Lung (tissue), 12 donors: Measurements from ENCODE around the gene ADAT1. TPM values are rescaled to one million over a fixed set of nuclear protein-coding genes. Genes with fewer than 3 reads are reported as not detected.

Experiments used
- ATAC-seq: fragments of 200-7000 bp; cut with Tn5 transposase; one replicate; pipeline ENCODE4 v1.9.1; 2020; ENCODE audit warnings: moderate number of reproducible peaks; ENCODE audit not compliant: insufficient read depth, low FRiP score
- DNase-seq, 3 donors: peaks; one replicate each; pipeline ENCODE4 v3.0.0-alpha.2; 2013 to 2017
- H3K27ac ChIP-seq, 2 donors: one replicate each; pipeline ENCODE4 v1.5.1; 2013; ENCODE audit warnings: mild to moderate bottlenecking in 2 of 2, moderate library complexity in 2 of 2, control low read depth in 1 of 2, inconsistent platforms in 1 of 2, low read depth in 1 of 2, low read length in 1 of 2
- H3K27me3 ChIP-seq, 3 donors: one replicate each; pipeline ENCODE4 v1.5.1; 2013; ENCODE audit warnings: low read length in 2 of 3; ENCODE audit not compliant: control insufficient read depth in 3 of 3, insufficient read depth in 3 of 3
- H3K36me3 ChIP-seq, 4 donors: one replicate each; pipeline ENCODE4 v1.5.1; 2013; ENCODE audit warnings: low read length in 4 of 4, mild to moderate bottlenecking in 1 of 4, moderate library complexity in 1 of 4; ENCODE audit not compliant: control insufficient read depth in 4 of 4, insufficient read depth in 4 of 4
- H3K4me1 ChIP-seq, 5 donors: one replicate each; pipeline ENCODE4 v1.5.1; 2013; ENCODE audit warnings: low read length in 5 of 5, mild to moderate bottlenecking in 2 of 5, moderate library complexity in 1 of 5; ENCODE audit not compliant: control insufficient read depth in 5 of 5, insufficient read depth in 5 of 5
- H3K4me3 ChIP-seq: one replicate; pipeline ENCODE4 v1.5.1; 2013; ENCODE audit warnings: mild to moderate bottlenecking, control low read depth, moderate library complexity
- H3K9ac ChIP-seq, 2 donors: one replicate each; pipeline ENCODE4 v1.5.1; 2013; ENCODE audit warnings: low read length in 2 of 2, control low read depth in 1 of 2; ENCODE audit not compliant: insufficient read depth in 1 of 2
- H3K9me3 ChIP-seq, 4 donors: one replicate each; pipeline ENCODE4 v1.5.1; 2013; ENCODE audit warnings: low read length in 3 of 4, mild to moderate bottlenecking in 1 of 4, moderate library complexity in 1 of 4; ENCODE audit not compliant: control insufficient read depth in 4 of 4, insufficient read depth in 3 of 4
- WGBS, 2 donors: extraction: QIAGEN DNeasy Blood & Tissue Kit; methylation state at CpG; one replicate each; pipeline ENCODE4 v1.1.7; 2013; 5-methylcytosine and 5-hydroxymethylcytosine counted together
- polyA plus RNA-seq, 2 donors: library from polyadenylated mRNA; stranded (reverse); fragments of 200-250 nt; gene quantifications; one replicate each; pipeline ENCODE4 v1.2.1, GENCODE V29; 2013
- total RNA-seq, 2 donors: library from RNA; depleted of rRNA in 1 of 2; stranded (reverse); fragments of >200 nt in 1 of 2; gene quantifications; one replicate each; pipeline ENCODE4 v1.2.1, GENCODE V29; 2014 to 2021
- TF ChIP-seq, protein P1 (sequence below): IDR thresholded peaks from 2 replicates; pipeline ENCODE4 v1.5.1; 2012; ENCODE audit warnings: mild to moderate bottlenecking; ENCODE audit errors: control extremely low read depth, extremely low read depth
- donor health status: control.
- donor health status: control.
- donor health status: Bipolar disorder and iron deficiency.
- donor health status: healthy.
- donor health status: DM: yes; HTN: yes; CAD: no.

ADAT1 gene
- total and polyA plus RNA-seq, 4 donors = 14.2 to 52.6 (median 39.3) TPM

DNA sequence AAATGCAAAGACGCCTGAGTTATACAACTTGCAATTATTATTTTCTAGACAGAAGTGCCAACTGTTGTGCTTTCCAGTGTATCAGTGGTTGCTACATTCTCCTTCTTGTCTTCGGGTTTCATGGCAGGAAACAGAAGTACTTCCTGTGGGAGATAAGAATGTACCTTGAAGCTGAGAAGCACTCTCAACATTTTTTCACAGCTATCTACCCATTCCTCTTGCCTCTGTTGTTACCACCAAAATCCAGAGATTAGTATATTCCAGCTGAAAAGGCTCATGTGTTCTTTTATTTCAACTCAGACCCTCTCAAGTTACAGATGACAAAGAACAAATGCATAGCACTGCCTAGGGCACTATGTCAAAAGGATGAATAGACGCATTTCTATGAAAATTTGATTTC, 4.8 kb upstream of the ADAT1 start:
- ATAC-seq (no peak), DNase-seq (no peak)
- no peak overlapping the region for H3K27ac ChIP-seq
- H3K27me3 ChIP-seq = no peaks in the 10 kb centered on the region
- no peak overlapping the region for H3K4me3 ChIP-seq
- H3K36me3 ChIP-seq = peaks cover 37 to 52% (median 47%) of the 10 kb centered on the region in 4 donors
- no peak overlapping the region for H3K9ac ChIP-seq
- TF ChIP-seq, protein P1, sequence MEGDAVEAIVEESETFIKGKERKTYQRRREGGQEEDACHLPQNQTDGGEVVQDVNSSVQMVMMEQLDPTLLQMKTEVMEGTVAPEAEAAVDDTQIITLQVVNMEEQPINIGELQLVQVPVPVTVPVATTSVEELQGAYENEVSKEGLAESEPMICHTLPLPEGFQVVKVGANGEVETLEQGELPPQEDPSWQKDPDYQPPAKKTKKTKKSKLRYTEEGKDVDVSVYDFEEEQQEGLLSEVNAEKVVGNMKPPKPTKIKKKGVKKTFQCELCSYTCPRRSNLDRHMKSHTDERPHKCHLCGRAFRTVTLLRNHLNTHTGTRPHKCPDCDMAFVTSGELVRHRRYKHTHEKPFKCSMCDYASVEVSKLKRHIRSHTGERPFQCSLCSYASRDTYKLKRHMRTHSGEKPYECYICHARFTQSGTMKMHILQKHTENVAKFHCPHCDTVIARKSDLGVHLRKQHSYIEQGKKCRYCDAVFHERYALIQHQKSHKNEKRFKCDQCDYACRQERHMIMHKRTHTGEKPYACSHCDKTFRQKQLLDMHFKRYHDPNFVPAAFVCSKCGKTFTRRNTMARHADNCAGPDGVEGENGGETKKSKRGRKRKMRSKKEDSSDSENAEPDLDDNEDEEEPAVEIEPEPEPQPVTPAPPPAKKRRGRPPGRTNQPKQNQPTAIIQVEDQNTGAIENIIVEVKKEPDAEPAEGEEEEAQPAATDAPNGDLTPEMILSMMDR = no peak
- no peaks in the 10 kb centered on the region for H3K9me3 ChIP-seq
- no peaks in the 10 kb centered on the region for H3K4me1 ChIP-seq
- 13 to 30% methylated on average over 3 of the region's 3 CpGs for WGBS, 2 donors

- WGBS, 2 donors = 92 to 94% methylated on average over 4 of the region's 4 CpGs
- Histone ChIP-seq H3K36me3 (peaks cover 37 to 43% (median 40%) of the 10 kb centered on the region in 4 donors), H3K9ac (no peak overlapping the region), H3K27ac (no peak overlapping the region), H3K9me3 (no peaks in the 10 kb centered on the region), H3K27me3 (no peaks in the 10 kb centered on the region), H3K4me1 (peaks cover 4 to 7% (median 5%) of the 10 kb centered on the region in 5 donors), H3K4me3 (no peak overlapping the region)
- ATAC-seq (no peak), DNase-seq (no peak)
- TF ChIP-seq, protein P1 = no peak
These were observed 3.7 kb upstream of the ADAT1 start for GRCh38 chr16:75626806-75627205.

- no peak for ATAC-seq
- H3K4me3 ChIP-seq = no peak overlapping the region
- TF ChIP-seq, protein P1 = no peak
- no peak overlapping the region for H3K9ac ChIP-seq
- DNase-seq = no peak
- H3K4me1 ChIP-seq = peaks cover 4 to 8% (median 6%) of the 10 kb centered on the region in 5 donors
- H3K36me3 ChIP-seq = peaks cover 26 to 35% (median 34%) of the 10 kb centered on the region in 4 donors
- no peaks in the 10 kb centered on the region for H3K9me3 ChIP-seq
- 73 to 81% methylated on average over 4 of the region's 4 CpGs for WGBS, 2 donors
- H3K27me3 ChIP-seq = no peaks in the 10 kb centered on the region
- no peak overlapping the region for H3K27ac ChIP-seq
These were observed 1.8 kb upstream of the ADAT1 start for GRCh38 chr16:75624921-75625334.

- no peaks in the 10 kb centered on the region for H3K9me3 ChIP-seq
- peaks cover 6 to 21% (median 12%) of the 10 kb centered on the region in 4 donors for H3K36me3 ChIP-seq
- DNase-seq = peak in 2 of 3 donors; percentile 32 to 57
- no peaks in the 10 kb centered on the region for H3K27me3 ChIP-seq
- ATAC-seq = no peak
- H3K27ac ChIP-seq = no peak overlapping the region
- TF ChIP-seq, protein P1 = no peak
- H3K4me1 ChIP-seq = peaks cover 4 to 8% (median 6%) of the 10 kb centered on the region in 5 donors
- H3K4me3 ChIP-seq = no peak overlapping the region
- WGBS, 2 donors = 16 to 19% methylated on average over 2 of the region's 2 CpGs
- no peak overlapping the region for H3K9ac ChIP-seq
These were observed 2.0 kb downstream of the ADAT1 start for GRCh38 chr16:75621170-75621477.
